Loucy (cell line): ENCODE results near the gene DNAH5.

Source experiments
- EZH2phosphoT487 ChIP-seq: fragments of 200-600 bp; IDR thresholded peaks from 2 replicates; pipeline ENCODE4 v1.6.1; 2018; ENCODE audit warnings: antibody characterized with exemption, mild to moderate bottlenecking, moderate library complexity, borderline replicate concordance
- TF ChIP-seq, protein P1 (sequence below): fragments of 200-600 bp; sonication (generic); conservative IDR thresholded peaks from 2 replicates; pipeline ENCODE4 v1.5.1; 2014; ENCODE audit warnings: mild to moderate bottlenecking, antibody characterized with exemption, low read length

- TF ChIP-seq, protein P1, sequence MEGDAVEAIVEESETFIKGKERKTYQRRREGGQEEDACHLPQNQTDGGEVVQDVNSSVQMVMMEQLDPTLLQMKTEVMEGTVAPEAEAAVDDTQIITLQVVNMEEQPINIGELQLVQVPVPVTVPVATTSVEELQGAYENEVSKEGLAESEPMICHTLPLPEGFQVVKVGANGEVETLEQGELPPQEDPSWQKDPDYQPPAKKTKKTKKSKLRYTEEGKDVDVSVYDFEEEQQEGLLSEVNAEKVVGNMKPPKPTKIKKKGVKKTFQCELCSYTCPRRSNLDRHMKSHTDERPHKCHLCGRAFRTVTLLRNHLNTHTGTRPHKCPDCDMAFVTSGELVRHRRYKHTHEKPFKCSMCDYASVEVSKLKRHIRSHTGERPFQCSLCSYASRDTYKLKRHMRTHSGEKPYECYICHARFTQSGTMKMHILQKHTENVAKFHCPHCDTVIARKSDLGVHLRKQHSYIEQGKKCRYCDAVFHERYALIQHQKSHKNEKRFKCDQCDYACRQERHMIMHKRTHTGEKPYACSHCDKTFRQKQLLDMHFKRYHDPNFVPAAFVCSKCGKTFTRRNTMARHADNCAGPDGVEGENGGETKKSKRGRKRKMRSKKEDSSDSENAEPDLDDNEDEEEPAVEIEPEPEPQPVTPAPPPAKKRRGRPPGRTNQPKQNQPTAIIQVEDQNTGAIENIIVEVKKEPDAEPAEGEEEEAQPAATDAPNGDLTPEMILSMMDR = no peak
- no peak for TF ChIP-seq EZH2phosphoT487
These were observed 11.4 kb upstream of the DNAH5 start for GRCh38 chr5:13955896-13956295.
